SK-N-SH treated with all-trans-retinoic acid at 6 μM for 48 hours (cell line): ENCODE results near the gene TRIM7.

ENCODE experiments used
- ARNTL ChIP-seq: fragments of 450-650 bp; formaldehyde crosslinking; IDR thresholded peaks from 2 replicates; pipeline ENCODE4 v1.5.0; 2020; ENCODE audit warnings: low read depth, mild to moderate bottlenecking, moderate library complexity, borderline replicate concordance
- GLIS3 ChIP-seq: fragments of 250-450 bp; sonication (Bioruptor Pico); IDR thresholded peaks from 2 replicates; pipeline ENCODE4 v1.5.0; 2020; ENCODE audit warnings: mild to moderate bottlenecking, moderate library complexity
- OSR1 ChIP-seq: fragments of 250-450 bp; sonication (Bioruptor Pico); IDR thresholded peaks from 2 replicates; pipeline ENCODE4 v1.8.0; 2022; ENCODE audit warnings: moderate library complexity, mild to moderate bottlenecking, inconsistent platforms
- PATZ1 ChIP-seq: fragments of 250-450 bp; sonication (Bioruptor Pico); IDR thresholded peaks from 2 replicates; pipeline ENCODE4 v1.8.0; 2020; ENCODE audit warnings: mild to moderate bottlenecking, moderate library complexity, borderline replicate concordance
- RARB ChIP-seq: fragments of 250-450 bp; sonication (Bioruptor Pico); IDR thresholded peaks from 2 replicates; pipeline ENCODE4 v1.8.0; 2021; ENCODE audit warnings: mild to moderate bottlenecking, moderate library complexity
- TOX ChIP-seq: fragments of 250-450 bp; sonication (Bioruptor Pico); IDR thresholded peaks from 2 replicates; pipeline ENCODE4 v1.8.0; 2021; ENCODE audit warnings: mild to moderate bottlenecking, moderate library complexity, borderline replicate concordance
- ZFP3 ChIP-seq: fragments of 250-450 bp; sonication (Bioruptor Pico); IDR thresholded peaks from 2 replicates; pipeline ENCODE4 v1.5.0; 2020; ENCODE audit warnings: mild to moderate bottlenecking, moderate library complexity
- ZFP30 ChIP-seq: fragments of 450-650 bp; formaldehyde crosslinking; IDR thresholded peaks from 2 replicates; pipeline ENCODE4 v1.5.0; 2022; ENCODE audit warnings: mild to moderate bottlenecking, moderate library complexity
- ZNF70 ChIP-seq: fragments of 450-650 bp; formaldehyde crosslinking; IDR thresholded peaks from 2 replicates; pipeline ENCODE4 v1.5.0; 2020; ENCODE audit warnings: mild to moderate bottlenecking, moderate library complexity
- TF ChIP-seq, protein P1 (sequence below): fragments of 250-450 bp; sonication (Bioruptor Pico); IDR thresholded peaks from 2 replicates; pipeline ENCODE4 v1.8.0; 2021; ENCODE audit warnings: low read depth, mild to moderate bottlenecking, moderate library complexity, borderline replicate concordance
- TF ChIP-seq, protein P2 (sequence below): fragments of 250-450 bp; sonication (Bioruptor Pico); IDR thresholded peaks from 2 replicates; pipeline ENCODE4 v1.5.1; 2020; ENCODE audit warnings: low read depth, mild to moderate bottlenecking, moderate library complexity

- TF ChIP-seq, protein P1, sequence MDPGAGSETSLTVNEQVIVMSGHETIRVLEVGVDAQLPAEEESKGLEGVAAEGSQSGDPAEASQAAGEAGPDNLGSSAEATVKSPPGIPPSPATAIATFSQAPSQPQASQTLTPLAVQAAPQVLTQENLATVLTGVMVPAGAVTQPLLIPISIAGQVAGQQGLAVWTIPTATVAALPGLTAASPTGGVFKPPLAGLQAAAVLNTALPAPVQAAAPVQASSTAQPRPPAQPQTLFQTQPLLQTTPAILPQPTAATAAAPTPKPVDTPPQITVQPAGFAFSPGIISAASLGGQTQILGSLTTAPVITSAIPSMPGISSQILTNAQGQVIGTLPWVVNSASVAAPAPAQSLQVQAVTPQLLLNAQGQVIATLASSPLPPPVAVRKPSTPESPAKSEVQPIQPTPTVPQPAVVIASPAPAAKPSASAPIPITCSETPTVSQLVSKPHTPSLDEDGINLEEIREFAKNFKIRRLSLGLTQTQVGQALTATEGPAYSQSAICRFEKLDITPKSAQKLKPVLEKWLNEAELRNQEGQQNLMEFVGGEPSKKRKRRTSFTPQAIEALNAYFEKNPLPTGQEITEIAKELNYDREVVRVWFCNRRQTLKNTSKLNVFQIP (CRISPR knock-in tag), result no peak
- TF ChIP-seq PATZ1 (no peak), RARB (CRISPR knock-in tag) (no peak), ZFP30 (no peak), GLIS3 (no peak), ZFP3 (no peak), ARNTL (CRISPR knock-in tag) (no peak), ZNF70 (no peak), OSR1 (no peak), TOX (CRISPR knock-in tag) (no peak)
- TF ChIP-seq, protein P2, sequence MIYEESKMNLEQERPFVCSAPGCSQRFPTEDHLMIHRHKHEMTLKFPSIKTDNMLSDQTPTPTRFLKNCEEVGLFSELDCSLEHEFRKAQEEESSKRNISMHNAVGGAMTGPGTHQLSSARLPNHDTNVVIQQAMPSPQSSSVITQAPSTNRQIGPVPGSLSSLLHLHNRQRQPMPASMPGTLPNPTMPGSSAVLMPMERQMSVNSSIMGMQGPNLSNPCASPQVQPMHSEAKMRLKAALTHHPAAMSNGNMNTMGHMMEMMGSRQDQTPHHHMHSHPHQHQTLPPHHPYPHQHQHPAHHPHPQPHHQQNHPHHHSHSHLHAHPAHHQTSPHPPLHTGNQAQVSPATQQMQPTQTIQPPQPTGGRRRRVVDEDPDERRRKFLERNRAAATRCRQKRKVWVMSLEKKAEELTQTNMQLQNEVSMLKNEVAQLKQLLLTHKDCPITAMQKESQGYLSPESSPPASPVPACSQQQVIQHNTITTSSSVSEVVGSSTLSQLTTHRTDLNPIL (CRISPR knock-in tag), result no peak
Measured at GRCh38 chr5:181215997-181216989, 11.3 kb upstream of the TRIM7 start.
